Epithelial cell of proximal tubule (primary cell): Measurements from ENCODE around the gene KLHL26. TPM values are rescaled to one million over a fixed set of nuclear protein-coding genes. Genes with fewer than 3 reads are reported as not detected.

Source experiments
- DNase-seq: peaks from one replicate; pipeline ENCODE4 v3.0.0-alpha.2; 2011; ENCODE audit warnings: low read depth
- H3K4me3 ChIP-seq: 2 replicates; pipeline ENCODE4 v1.5.1; 2011; ENCODE audit warnings: low read depth, mild to moderate bottlenecking, low read length
- total RNA-seq: library from RNA; depleted of rRNA; stranded (reverse); fragments of >200 nt; gene quantifications from 2 replicates; pipeline ENCODE4 v1.2.3, GENCODE V29; 2015
- TF ChIP-seq, protein P1 (sequence below): conservative IDR thresholded peaks from 2 replicates; pipeline ENCODE4 v1.5.1; 2012; ENCODE audit warnings: low read depth, mild to moderate bottlenecking, low read length

The KLHL26 gene
- total RNA-seq, 1 donor from 2014 or later = 16.5 TPM

DNA sequence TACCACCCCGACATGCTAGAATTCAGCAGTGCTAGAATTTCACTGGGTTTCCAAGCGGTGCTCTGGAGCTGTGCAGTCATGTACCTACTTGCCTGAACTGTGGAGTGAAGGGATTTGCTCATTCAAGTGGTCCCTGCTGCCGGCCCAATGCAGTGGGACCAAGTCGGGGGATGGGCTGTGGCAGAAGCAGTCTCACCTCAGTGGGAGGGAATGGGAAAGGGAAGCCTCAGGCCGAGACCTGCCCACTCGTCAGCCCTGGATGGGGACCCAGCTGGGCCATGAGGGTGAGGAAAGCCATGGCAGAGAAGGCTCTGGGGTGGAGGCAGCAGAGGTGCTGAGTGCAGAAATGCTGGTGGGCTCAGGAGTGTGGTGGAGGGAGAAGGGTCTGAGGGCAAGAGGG lies 14.9 kb downstream of the KLHL26 start:
- TF ChIP-seq, protein P1, sequence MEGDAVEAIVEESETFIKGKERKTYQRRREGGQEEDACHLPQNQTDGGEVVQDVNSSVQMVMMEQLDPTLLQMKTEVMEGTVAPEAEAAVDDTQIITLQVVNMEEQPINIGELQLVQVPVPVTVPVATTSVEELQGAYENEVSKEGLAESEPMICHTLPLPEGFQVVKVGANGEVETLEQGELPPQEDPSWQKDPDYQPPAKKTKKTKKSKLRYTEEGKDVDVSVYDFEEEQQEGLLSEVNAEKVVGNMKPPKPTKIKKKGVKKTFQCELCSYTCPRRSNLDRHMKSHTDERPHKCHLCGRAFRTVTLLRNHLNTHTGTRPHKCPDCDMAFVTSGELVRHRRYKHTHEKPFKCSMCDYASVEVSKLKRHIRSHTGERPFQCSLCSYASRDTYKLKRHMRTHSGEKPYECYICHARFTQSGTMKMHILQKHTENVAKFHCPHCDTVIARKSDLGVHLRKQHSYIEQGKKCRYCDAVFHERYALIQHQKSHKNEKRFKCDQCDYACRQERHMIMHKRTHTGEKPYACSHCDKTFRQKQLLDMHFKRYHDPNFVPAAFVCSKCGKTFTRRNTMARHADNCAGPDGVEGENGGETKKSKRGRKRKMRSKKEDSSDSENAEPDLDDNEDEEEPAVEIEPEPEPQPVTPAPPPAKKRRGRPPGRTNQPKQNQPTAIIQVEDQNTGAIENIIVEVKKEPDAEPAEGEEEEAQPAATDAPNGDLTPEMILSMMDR = no peak
- H3K4me3 ChIP-seq = no peak overlapping the region
- no peak for DNase-seq

DNA sequence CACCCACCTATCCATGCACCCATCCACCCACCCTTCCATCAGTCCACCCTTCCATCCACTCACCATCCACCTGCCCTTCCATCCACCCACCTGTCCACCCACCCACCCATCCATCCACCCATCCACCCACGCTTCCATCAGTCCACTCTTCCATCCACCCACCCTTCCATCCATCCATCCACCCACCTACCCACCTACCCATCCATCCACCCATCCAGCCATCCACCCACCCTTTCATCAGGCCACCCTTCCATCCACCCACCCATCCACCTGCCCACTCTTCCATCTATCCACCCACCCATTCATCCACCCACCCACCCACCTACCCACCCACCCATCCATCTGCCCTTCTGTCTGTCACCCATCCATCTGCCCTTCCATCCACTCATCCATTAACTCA lies 17.0 kb downstream of the KLHL26 start:
- TF ChIP-seq, protein P1 = no peak
- DNase-seq = no peak
- no peak overlapping the region for H3K4me3 ChIP-seq

DNA sequence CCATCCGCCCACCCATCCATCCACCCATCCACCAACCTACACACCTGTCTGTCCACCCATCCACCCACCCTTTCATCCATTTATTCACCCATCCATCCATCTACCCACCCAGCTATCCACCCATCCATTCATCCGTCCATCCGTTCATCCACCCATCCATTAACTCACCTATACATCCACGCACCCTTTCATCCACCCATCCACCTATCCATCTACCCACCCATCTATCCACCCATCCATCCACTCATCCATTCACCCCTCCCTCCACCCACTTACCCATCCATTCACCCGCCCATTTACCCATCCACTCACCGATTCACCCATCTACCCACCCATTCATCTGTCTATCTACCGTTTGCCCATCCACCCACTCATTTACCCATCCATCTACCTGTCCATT lies 17.6 kb downstream of the KLHL26 start:
- no peak for DNase-seq
- no peak overlapping the region for H3K4me3 ChIP-seq
- TF ChIP-seq, protein P1 = no peak

DNA sequence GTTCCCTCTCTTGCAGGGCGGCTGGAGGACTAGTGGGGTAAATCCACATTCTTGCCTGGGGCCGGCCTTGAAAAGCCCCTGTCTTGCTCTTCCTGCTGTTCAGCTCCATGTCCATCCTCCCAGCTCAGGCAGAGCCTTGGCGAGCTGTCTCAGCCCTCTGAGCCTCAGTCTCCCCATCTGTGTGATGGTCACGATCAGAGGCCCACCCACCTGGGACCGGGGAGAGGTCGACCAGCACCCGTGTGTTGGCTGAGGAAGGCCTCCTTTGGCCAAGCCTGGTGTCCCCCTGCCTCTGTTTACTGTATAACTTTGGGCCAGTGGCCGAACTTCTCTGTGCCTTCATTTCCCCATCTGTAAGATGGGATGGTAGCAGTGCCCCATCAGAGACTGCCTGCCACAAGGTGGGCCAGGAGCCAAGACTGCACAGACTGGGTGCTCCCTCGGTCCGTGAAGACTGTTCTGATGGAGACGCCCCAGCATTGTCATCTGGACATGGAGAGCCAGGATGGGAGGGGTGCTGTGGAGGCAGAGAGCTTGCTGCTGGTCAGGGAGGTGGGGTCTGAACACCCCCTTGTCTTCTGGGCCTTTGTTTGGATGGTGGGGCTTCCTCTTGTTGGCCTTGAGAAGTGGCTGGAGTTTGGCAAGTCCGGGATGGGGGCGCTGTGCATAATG lies 18.5 kb downstream of the KLHL26 start:
- DNase-seq = no peak
- no peak overlapping the region for H3K4me3 ChIP-seq
- TF ChIP-seq, protein P1 = no peak

DNA sequence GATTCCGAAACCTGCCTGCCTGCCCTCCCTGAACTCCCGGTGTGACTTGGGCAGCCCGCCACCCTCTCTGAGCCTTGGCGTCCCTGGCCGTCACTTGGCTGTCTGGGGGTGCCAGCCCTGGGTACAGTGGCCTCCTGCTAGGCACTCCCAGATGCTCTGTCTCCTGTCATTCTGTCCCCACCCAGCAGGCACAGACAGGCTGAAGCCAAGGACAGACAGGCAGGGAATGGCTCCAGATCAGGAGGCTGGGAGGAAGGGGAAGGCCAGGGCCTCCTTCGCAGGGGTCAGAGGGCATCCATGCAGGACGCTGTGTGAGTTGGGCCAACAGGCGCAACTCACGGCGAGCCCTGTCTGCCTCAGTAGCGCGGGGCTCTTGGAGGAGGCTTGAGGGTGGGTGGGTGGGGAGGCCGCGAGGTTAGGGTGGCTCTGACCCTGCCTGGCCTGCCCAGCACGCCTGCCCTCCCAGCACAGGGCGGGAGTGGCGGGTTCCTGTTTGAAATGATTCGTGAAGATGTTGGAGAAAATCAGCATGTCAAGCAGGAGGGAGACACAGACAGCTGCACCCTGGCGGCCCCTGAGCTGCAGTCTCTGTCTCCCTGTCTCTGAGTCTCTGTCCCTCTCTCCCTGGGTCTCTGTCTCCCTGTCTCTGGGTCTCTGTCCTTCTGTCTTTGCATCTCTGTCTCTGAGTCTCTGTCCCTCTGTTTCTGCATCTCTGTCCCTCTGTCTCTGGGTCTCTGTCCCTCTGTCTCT lies 19.7 kb downstream of the KLHL26 start:
- TF ChIP-seq, protein P1 = no peak
- no peak overlapping the region for H3K4me3 ChIP-seq
- DNase-seq = no peak

DNA sequence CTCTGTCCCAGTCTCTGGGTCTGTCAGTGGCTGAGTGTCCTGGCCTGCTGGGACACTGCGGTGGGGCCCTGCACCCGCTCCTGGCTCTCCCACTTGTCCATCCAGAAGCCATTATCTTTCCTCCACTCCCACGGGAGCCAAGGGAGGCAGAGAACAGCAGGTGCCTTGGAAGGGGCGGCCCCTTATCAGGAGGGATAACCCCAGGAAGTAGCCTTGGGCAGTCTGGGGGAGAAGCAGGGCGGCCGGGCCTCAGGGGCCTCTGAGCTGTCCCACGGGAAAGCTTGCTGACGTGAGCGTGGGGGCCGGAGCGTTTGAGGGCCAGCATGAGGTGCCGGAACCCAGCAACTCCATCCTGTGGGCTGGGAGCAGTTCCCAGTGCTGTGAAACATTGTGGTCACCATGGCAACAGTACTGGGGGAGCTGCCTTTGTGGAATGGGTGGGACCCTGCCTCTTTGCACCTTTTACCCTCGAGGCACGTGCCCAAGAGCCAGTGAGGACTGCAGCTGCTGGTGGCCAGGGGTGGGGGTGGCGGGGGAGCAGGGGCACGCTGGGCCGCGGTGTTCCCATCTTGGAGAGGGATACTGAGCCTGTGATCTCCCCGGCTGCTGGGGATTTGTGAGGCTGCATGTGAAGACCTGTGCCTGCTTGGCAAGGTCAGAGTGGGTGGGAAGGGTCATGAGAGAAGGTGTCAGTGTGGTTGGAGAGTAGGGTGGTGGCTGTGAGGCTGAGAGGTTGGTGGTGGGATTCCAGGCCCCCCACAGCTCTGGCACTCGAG lies 20.9 kb downstream of the KLHL26 start:
- no peak overlapping the region for H3K4me3 ChIP-seq
- TF ChIP-seq, protein P1 = no peak
- no peak for DNase-seq
